Muscle layer of colon (tissue), 2 donors: Measurements from ENCODE around the gene RPAP3.

Experiments used
- H3K27ac ChIP-seq: one replicate; pipeline ENCODE4 v1.7.0; 2013; ENCODE audit warnings: low read depth, mild to moderate bottlenecking, low read length, moderate library complexity
- H3K27me3 ChIP-seq, 2 donors: one replicate each; pipeline ENCODE4 v1.7.0; 2013; ENCODE audit warnings: low read length in 2 of 2, mild to moderate bottlenecking in 2 of 2; ENCODE audit not compliant: insufficient read depth in 2 of 2, control insufficient read depth in 1 of 2
- H3K36me3 ChIP-seq: one replicate; pipeline ENCODE4 v1.7.0; 2013; ENCODE audit warnings: mild to moderate bottlenecking, low read length; ENCODE audit not compliant: insufficient read depth
- H3K4me1 ChIP-seq: one replicate; pipeline ENCODE4 v1.7.0; 2013; ENCODE audit warnings: mild to moderate bottlenecking, low read length; ENCODE audit not compliant: insufficient read depth
- H3K4me3 ChIP-seq, 2 donors: one replicate each; pipeline ENCODE4 v1.7.0; 2013; ENCODE audit warnings: low read length in 2 of 2, low read depth in 1 of 2, mild to moderate bottlenecking in 1 of 2, moderate library complexity in 1 of 2
- H3K9ac ChIP-seq: one replicate; pipeline ENCODE4 v1.7.0; 2013; ENCODE audit warnings: low read length
- H3K9me3 ChIP-seq: one replicate; pipeline ENCODE4 v1.7.0; 2013; ENCODE audit warnings: mild to moderate bottlenecking, low read length
- donor health status: abdominal sarcoma.
- donor health status: Adenocarcinoma of cecum.

Gene RPAP3

GRCh38 chr12:47747596-47748506 lies 42.0 kb upstream of the RPAP3 start:
- no peaks in the 10 kb centered on the region for H3K36me3 ChIP-seq
- no peaks in the 10 kb centered on the region for H3K9me3 ChIP-seq
- no peak overlapping the region for H3K9ac ChIP-seq
- H3K4me1 ChIP-seq = no peaks in the 10 kb centered on the region
- no peak overlapping the region for H3K4me3 ChIP-seq
- no peak overlapping the region for H3K27ac ChIP-seq
- no peaks in the 10 kb centered on the region for H3K27me3 ChIP-seq

- H3K27ac ChIP-seq = no peak overlapping the region
- no peak overlapping the region for H3K9ac ChIP-seq
- H3K36me3 ChIP-seq = no peaks in the 10 kb centered on the region
- H3K9me3 ChIP-seq = no peaks in the 10 kb centered on the region
- no peaks in the 10 kb centered on the region for H3K4me1 ChIP-seq
- no peaks in the 10 kb centered on the region for H3K27me3 ChIP-seq
- H3K4me3 ChIP-seq = no peak overlapping the region
Observed at GRCh38 chr12:47747126-47747525, 41.3 kb upstream of the RPAP3 start.

- H3K27ac ChIP-seq = no peak overlapping the region
- no peaks in the 10 kb centered on the region for H3K4me1 ChIP-seq
- no peak overlapping the region for H3K4me3 ChIP-seq
- H3K27me3 ChIP-seq = no peaks in the 10 kb centered on the region
- H3K9me3 ChIP-seq = no peaks in the 10 kb centered on the region
- no peaks in the 10 kb centered on the region for H3K36me3 ChIP-seq
- no peak overlapping the region for H3K9ac ChIP-seq
Observed at GRCh38 chr12:47746523-47746922, 40.7 kb upstream of the RPAP3 start.

GRCh38 chr12:47746073-47746472 lies 40.2 kb upstream of the RPAP3 start:
- Histone ChIP-seq H3K27me3 (no peaks in the 10 kb centered on the region), H3K4me3 (no peak overlapping the region), H3K9ac (no peak overlapping the region), H3K4me1 (no peaks in the 10 kb centered on the region), H3K9me3 (no peaks in the 10 kb centered on the region), H3K36me3 (no peaks in the 10 kb centered on the region), H3K27ac (no peak overlapping the region)

GRCh38 chr12:47745485-47746041 lies 39.7 kb upstream of the RPAP3 start:
- no peak overlapping the region for H3K4me3 ChIP-seq
- H3K36me3 ChIP-seq = no peaks in the 10 kb centered on the region
- no peaks in the 10 kb centered on the region for H3K9me3 ChIP-seq
- H3K27me3 ChIP-seq = no peaks in the 10 kb centered on the region
- H3K4me1 ChIP-seq = no peaks in the 10 kb centered on the region
- no peak overlapping the region for H3K27ac ChIP-seq
- no peak overlapping the region for H3K9ac ChIP-seq

GRCh38 chr12:47744778-47745436 lies 39.1 kb upstream of the RPAP3 start:
- no peak overlapping the region for H3K9ac ChIP-seq
- H3K4me1 ChIP-seq = no peaks in the 10 kb centered on the region
- H3K27me3 ChIP-seq = no peaks in the 10 kb centered on the region
- H3K36me3 ChIP-seq = no peaks in the 10 kb centered on the region
- H3K4me3 ChIP-seq = no peak overlapping the region
- no peaks in the 10 kb centered on the region for H3K9me3 ChIP-seq
- no peak overlapping the region for H3K27ac ChIP-seq

GRCh38 chr12:47744005-47744651 lies 38.3 kb upstream of the RPAP3 start:
- no peaks in the 10 kb centered on the region for H3K27me3 ChIP-seq
- no peak overlapping the region for H3K9ac ChIP-seq
- H3K4me3 ChIP-seq = no peak overlapping the region
- no peaks in the 10 kb centered on the region for H3K4me1 ChIP-seq
- no peaks in the 10 kb centered on the region for H3K9me3 ChIP-seq
- H3K27ac ChIP-seq = no peak overlapping the region
- no peaks in the 10 kb centered on the region for H3K36me3 ChIP-seq

GRCh38 chr12:47743311-47743860 lies 37.6 kb upstream of the RPAP3 start:
- Histone ChIP-seq H3K36me3 (no peaks in the 10 kb centered on the region), H3K27ac (no peak overlapping the region), H3K9ac (no peak overlapping the region), H3K9me3 (no peaks in the 10 kb centered on the region), H3K4me1 (no peaks in the 10 kb centered on the region), H3K4me3 (no peak overlapping the region), H3K27me3 (no peaks in the 10 kb centered on the region)

GRCh38 chr12:47742253-47742825 lies 36.5 kb upstream of the RPAP3 start:
- H3K9ac ChIP-seq = no peak overlapping the region
- H3K4me1 ChIP-seq = peaks cover 8% of the 10 kb centered on the region
- no peak overlapping the region for H3K4me3 ChIP-seq
- no peak overlapping the region for H3K27ac ChIP-seq
- no peaks in the 10 kb centered on the region for H3K27me3 ChIP-seq
- no peaks in the 10 kb centered on the region for H3K9me3 ChIP-seq
- no peaks in the 10 kb centered on the region for H3K36me3 ChIP-seq

- Histone ChIP-seq H3K36me3 (no peaks in the 10 kb centered on the region), H3K27ac (no peak overlapping the region), H3K9ac (no peak overlapping the region), H3K9me3 (no peaks in the 10 kb centered on the region), H3K4me3 (no peak overlapping the region), H3K4me1 (peaks cover 18% of the 10 kb centered on the region), H3K27me3 (no peaks in the 10 kb centered on the region)
Observed at GRCh38 chr12:47741340-47741703, 35.5 kb upstream of the RPAP3 start.
